ENCODE measurements around the gene LRFN4. TPM values are rescaled to one million over a fixed set of nuclear protein-coding genes. Genes with fewer than 3 reads are reported as not detected.

The LRFN4 gene
- polyA plus RNA-seq, 3 donors, result 1.0 to 7.7 (median 1.7) TPM

GRCh38 chr11:66849501-66850234 lies 7.2 kb upstream of the LRFN4 start:
- Histone ChIP-seq H2AFZ (ENCODE audit: insufficient read depth, low read depth, low read length, poor library complexity, severe bottlenecking) (no peak overlapping the region), H3K36me3 (replicated peaks in 1 of 2; ENCODE audit: control insufficient read depth in 1 of 2, insufficient read depth in 2 of 2, low read length in 2 of 2) (peaks cover 37 to 42% of the 10 kb centered on the region in 2 donors), H3K27me3 (ENCODE audit: control insufficient read depth in 2 of 2, insufficient read depth in 2 of 2, low read length in 2 of 2) (no peaks in the 10 kb centered on the region), H3K4me2 (replicated peaks; ENCODE audit: extremely low read depth, low read length, poor library complexity, severe bottlenecking) (no peak overlapping the region), H3K79me2 (ENCODE audit: insufficient read depth, low read length) (peaks cover 10% of the 10 kb centered on the region), H3K4me1 (ENCODE audit: control insufficient read depth in 1 of 2, insufficient read depth in 2 of 2, low read length in 2 of 2) (peaks cover 8 to 11% of the 10 kb centered on the region in 2 donors), H3K27ac (ENCODE audit: low read depth in 1 of 2, low read length in 2 of 2) (no peak overlapping the region), H3K4me3 (replicated peaks in 1 of 3; ENCODE audit: low read depth in 2 of 3, low read length in 3 of 3) (no peak overlapping the region), H4K20me1 (ENCODE audit: insufficient read depth, low read length) (no peaks in the 10 kb centered on the region), H3K9me3 (replicated peaks in 1 of 2; ENCODE audit: control insufficient read depth in 1 of 2, insufficient read depth in 1 of 2, low read length in 2 of 2) (no peaks in the 10 kb centered on the region), H3K9ac (ENCODE audit: insufficient read depth, low read length, poor library complexity, severe bottlenecking) (no peak overlapping the region)
- Mint-ChIP-seq H3K9me3 (no peaks in the 10 kb centered on the region), H3K27me3 (ENCODE audit: low read depth in 3 of 3) (peaks cover 0 to 3% (median 0%) of the 10 kb centered on the region in 3 donors), H3K4me1 (peaks cover 17% of the 10 kb centered on the region), H3K27ac (no peak overlapping the region), H3K36me3 (peaks cover 21 to 40% of the 10 kb centered on the region in 2 donors), H3K4me3 (no peak overlapping the region)
- DNase-seq, result peak in 1 of 3 donors; percentile 4
- TF ChIP-seq CTCF (IDR thresholded peaks at IDR 0.05), result no peak
- intact Hi-C loops (cut with micrococcal nuclease), result loop anchor here (10.0 kb wide), 2 partner anchors 435 to 545 kb away; partner anchors contain the start of gene RAD9A (in 1 of the 2)
- WGBS (ENCODE audit: insufficient coverage), result 98% methylated on average over 17 of the region's 22 CpGs

GRCh38 chr11:66850235-66850587 lies 6.7 kb upstream of the LRFN4 start:
- peaks cover 32 to 37% of the 10 kb centered on the region in 2 donors for H3K36me3 ChIP-seq (replicated peaks in 1 of 2; ENCODE audit: control insufficient read depth in 1 of 2, insufficient read depth in 2 of 2, low read length in 2 of 2)
- TF ChIP-seq CTCF (IDR thresholded peaks at IDR 0.05), result no peak
- H3K79me2 ChIP-seq (ENCODE audit: insufficient read depth, low read length), result peaks cover 4% of the 10 kb centered on the region
- H3K4me1 ChIP-seq (ENCODE audit: control insufficient read depth in 1 of 2, insufficient read depth in 2 of 2, low read length in 2 of 2), result peaks cover 8 to 11% of the 10 kb centered on the region in 2 donors
- WGBS (ENCODE audit: insufficient coverage), result 98% methylated on average over 10 of the region's 10 CpGs
- H3K4me2 ChIP-seq (replicated peaks; ENCODE audit: extremely low read depth, low read length, poor library complexity, severe bottlenecking), result no peak overlapping the region
- intact Hi-C loops (cut with micrococcal nuclease), result no loop called here
- Mint-ChIP-seq H3K27me3 (ENCODE audit: low read depth in 3 of 3) (peaks cover 0 to 3% (median 0%) of the 10 kb centered on the region in 3 donors), H3K9me3 (no peaks in the 10 kb centered on the region), H3K27ac (no peak overlapping the region), H3K4me3 (no peak overlapping the region), H3K4me1 (peaks cover 20% of the 10 kb centered on the region), H3K36me3 (peaks cover 17 to 35% of the 10 kb centered on the region in 2 donors)
- H3K27ac ChIP-seq (ENCODE audit: low read depth in 1 of 2, low read length in 2 of 2), result no peak overlapping the region
- peak in 1 of 3 donors; percentile 1 for DNase-seq
- no peaks in the 10 kb centered on the region for H3K9me3 ChIP-seq (replicated peaks in 1 of 2; ENCODE audit: control insufficient read depth in 1 of 2, insufficient read depth in 1 of 2, low read length in 2 of 2)
- H3K9ac ChIP-seq (ENCODE audit: insufficient read depth, low read length, poor library complexity, severe bottlenecking), result no peak overlapping the region
- no peak overlapping the region for H2AFZ ChIP-seq (ENCODE audit: insufficient read depth, low read depth, low read length, poor library complexity, severe bottlenecking)
- no peaks in the 10 kb centered on the region for H3K27me3 ChIP-seq (ENCODE audit: control insufficient read depth in 2 of 2, insufficient read depth in 2 of 2, low read length in 2 of 2)
- H4K20me1 ChIP-seq (ENCODE audit: insufficient read depth, low read length), result no peaks in the 10 kb centered on the region
- no peak overlapping the region for H3K4me3 ChIP-seq (replicated peaks in 1 of 3; ENCODE audit: low read depth in 2 of 3, low read length in 3 of 3)
